NT2/D1 (cell line): Measurements from ENCODE around the gene PDGFD.

Experiments used
- SUZ12 ChIP-seq: IDR thresholded peaks from 2 replicates; pipeline ENCODE4 v1.6.1; 2011; ENCODE audit not compliant: insufficient read length, insufficient read depth; ENCODE audit errors: extremely low read depth
- YY1 ChIP-seq: IDR thresholded peaks from 2 replicates; pipeline ENCODE4 v1.6.1; 2011; ENCODE audit not compliant: insufficient read length, insufficient read depth
- ZNF274 ChIP-seq: IDR thresholded peaks from 2 replicates; pipeline ENCODE4 v1.6.1; 2011; ENCODE audit warnings: mild to moderate bottlenecking, low read depth, low read length

DNA sequence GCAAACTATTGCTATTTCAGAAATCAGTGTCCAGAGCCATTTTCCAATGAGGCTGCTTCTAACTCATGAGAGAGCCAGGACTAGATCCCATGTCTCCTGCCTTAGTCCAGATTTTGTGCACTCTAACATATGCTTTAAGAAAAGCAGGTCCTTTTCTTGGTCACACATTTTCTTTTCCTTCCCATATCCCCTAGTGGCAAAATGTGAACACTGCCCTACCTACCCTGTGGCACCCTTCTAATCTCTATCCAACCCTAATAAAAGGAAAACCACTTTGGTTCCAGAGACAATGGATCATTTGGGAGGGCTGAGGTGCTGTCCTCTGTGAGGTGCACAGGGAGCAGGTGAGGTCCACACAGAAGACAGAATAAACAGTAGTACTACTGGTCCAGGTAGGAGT is 199.6 kb downstream of the PDGFD start:
- TF ChIP-seq YY1 (no peak), ZNF274 (no peak), SUZ12 (no peak)
